ENCODE measurements around the gene RAB40C. TPM values are rescaled to one million over a fixed set of nuclear protein-coding genes. Genes with fewer than 3 reads are reported as not detected.

RAB40C gene
- polyA plus RNA-seq, 1 donor (not counting 4 experiments of a cell fraction or from before 2014, with no cell fraction given): 4.0 TPM

DNA sequence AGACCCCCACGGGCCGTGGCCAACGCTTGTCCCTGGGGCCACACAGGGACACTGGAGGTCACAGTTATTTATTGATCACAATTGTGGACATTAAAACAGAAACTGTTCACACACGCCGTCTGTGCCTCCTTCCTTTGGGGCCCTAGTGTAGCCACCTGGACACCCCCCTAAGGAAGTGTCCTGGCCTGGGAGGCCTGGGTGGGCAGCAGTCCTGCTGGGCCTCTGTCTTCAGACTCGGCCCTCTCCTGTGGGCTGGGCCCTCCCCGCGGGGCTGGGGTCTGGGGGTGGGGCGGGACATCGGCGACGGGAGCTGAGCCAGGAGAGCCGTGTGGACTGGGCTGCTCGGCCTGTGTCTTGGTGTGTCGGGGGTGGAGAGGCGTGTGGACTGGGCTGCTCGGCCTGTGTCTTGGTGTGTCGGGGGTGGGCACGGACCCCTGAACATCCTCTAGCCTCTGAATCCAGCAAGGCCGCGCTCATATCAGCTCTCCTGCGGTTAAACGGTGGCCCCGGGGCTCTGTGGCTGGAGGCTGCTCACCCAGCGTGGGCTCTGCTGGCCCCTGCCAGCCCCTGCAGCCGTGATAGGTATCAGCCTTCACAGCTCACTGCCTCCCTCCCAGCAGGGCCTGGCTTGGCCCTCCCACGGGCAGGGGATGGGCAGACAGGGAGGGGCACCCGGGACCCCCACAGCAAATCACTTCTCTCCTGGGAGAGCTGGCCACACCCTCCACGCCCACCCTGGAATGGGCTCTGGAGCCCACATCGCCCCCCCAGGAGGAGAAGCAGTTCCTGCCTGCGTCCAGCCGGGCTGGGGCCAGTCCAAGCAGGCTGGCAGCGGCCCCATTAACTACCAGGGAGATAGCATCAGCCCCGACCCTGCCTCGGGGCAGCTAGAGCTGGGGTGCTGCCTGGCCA lies 24.2 kb upstream of the RAB40C start:
- no peak overlapping the region for H2AFZ ChIP-seq (ENCODE audit: control insufficient read depth, low read length)
- no peaks in the 10 kb centered on the region for H3K9me3 ChIP-seq (ENCODE audit: control insufficient read depth, low read depth, low read length)
- peaks cover 5% of the 10 kb centered on the region for H3K79me2 ChIP-seq (ENCODE audit: control insufficient read depth, insufficient read depth, low read length)
- H3K4me1 ChIP-seq (ENCODE audit: control insufficient read depth, extremely low read depth, insufficient read depth, low read length): peaks cover 19% of the 10 kb centered on the region
- no peaks in the 10 kb centered on the region for H3K36me3 ChIP-seq (ENCODE audit: control insufficient read depth in 2 of 2, extremely low read depth in 1 of 2, insufficient read depth in 2 of 2, low read length in 2 of 2)
- no peak overlapping the region for H3K4me3 ChIP-seq (ENCODE audit: control insufficient read depth in 2 of 3, extremely low read depth in 1 of 3, insufficient read depth in 2 of 3, low read depth in 1 of 3, low read length in 3 of 3)
- no peak overlapping the region for H3K27ac ChIP-seq (ENCODE audit: control insufficient read depth, insufficient read depth, low read length)
- H3K27me3 ChIP-seq (ENCODE audit: control insufficient read depth, extremely low read depth, insufficient read depth, low read length): peaks cover 19% of the 10 kb centered on the region
- no peak for DNase-seq (ENCODE audit: low read depth, low spot score)
- H3K9me1 ChIP-seq (ENCODE audit: control insufficient read depth, extremely low read depth, insufficient read depth, low read length): no peaks in the 10 kb centered on the region
- H3K4me2 ChIP-seq (ENCODE audit: control insufficient read depth, extremely low read depth, insufficient read depth, low read depth, low read length): no peak overlapping the region
- dilution Hi-C loops (cut with MboI; ENCODE audit: extremely low pct_ligation_motif_present, low sequenced_read_pairs): no loop called here
- no peak overlapping the region for H3K9ac ChIP-seq (ENCODE audit: control insufficient read depth, extremely low read depth, insufficient read depth, low read length)
- no peak for FAIRE-seq
- TF ChIP-seq EZH2 (IDR thresholded peaks at IDR 0.05; ENCODE audit: low read length): no peak
- TF ChIP-seq CTCF (optimal IDR thresholded peaks at IDR 0.05 in 1 of 3, IDR thresholded peaks at IDR 0.05 in 1 of 3, conservative IDR thresholded peaks at IDR 0.05 in 1 of 3; ENCODE audit: extremely low read depth in 1 of 3, insufficient read depth in 2 of 3, low read length in 3 of 3): no peak
- H4K20me1 ChIP-seq (ENCODE audit: control insufficient read depth, extremely low read depth, insufficient read depth, low read length): no peaks in the 10 kb centered on the region

- peaks cover 22% of the 10 kb centered on the region for H3K4me1 ChIP-seq (ENCODE audit: control insufficient read depth, extremely low read depth, insufficient read depth, low read length)
Observed at GRCh38 chr16:566475-567372, 23.1 kb upstream of the RAB40C start, which contains the start of gene NHLRC4. NHLRC4 (plus strand) TSS chr16:567005; CDS start chr16:568048, 1,043 bp downstream.

More at GRCh38 chr16:566475-567372, 23.1 kb upstream of the RAB40C start, which contains the start of gene NHLRC4:
- H3K27ac ChIP-seq (ENCODE audit: control insufficient read depth, insufficient read depth, low read length): no peak within 1 kb of the TSS
- H3K9me1 ChIP-seq (ENCODE audit: control insufficient read depth, extremely low read depth, insufficient read depth, low read length): no peaks in the 10 kb centered on the region
- DNase-seq (ENCODE audit: low read depth, low spot score) (no peak), FAIRE-seq (no peak)
- peak within 1 kb of the TSS; percentile 27 for H3K4me2 ChIP-seq (ENCODE audit: control insufficient read depth, extremely low read depth, insufficient read depth, low read depth, low read length)
- H2AFZ ChIP-seq (ENCODE audit: control insufficient read depth, low read length): peak within 1 kb of the TSS; percentile 44
- H3K27me3 ChIP-seq (ENCODE audit: control insufficient read depth, extremely low read depth, insufficient read depth, low read length): peaks cover 9% of the 10 kb centered on the region
- peaks cover 10% of the 10 kb centered on the region for H3K79me2 ChIP-seq (ENCODE audit: control insufficient read depth, insufficient read depth, low read length)
- dilution Hi-C loops (cut with MboI; ENCODE audit: extremely low pct_ligation_motif_present, low sequenced_read_pairs): no loop called here
- H3K36me3 ChIP-seq (ENCODE audit: control insufficient read depth in 2 of 2, extremely low read depth in 1 of 2, insufficient read depth in 2 of 2, low read length in 2 of 2): peaks cover 0 to 2% of the 10 kb centered on the region in 2 experiments
- H4K20me1 ChIP-seq (ENCODE audit: control insufficient read depth, extremely low read depth, insufficient read depth, low read length): no peaks in the 10 kb centered on the region
- TF ChIP-seq CTCF (optimal IDR thresholded peaks at IDR 0.05 in 1 of 3, IDR thresholded peaks at IDR 0.05 in 1 of 3, conservative IDR thresholded peaks at IDR 0.05 in 1 of 3; ENCODE audit: extremely low read depth in 1 of 3, insufficient read depth in 2 of 3, low read length in 3 of 3): no peak
- TF ChIP-seq EZH2 (IDR thresholded peaks at IDR 0.05; ENCODE audit: low read length): no peak
- no peak within 1 kb of the TSS for H3K9ac ChIP-seq (ENCODE audit: control insufficient read depth, extremely low read depth, insufficient read depth, low read length)
- H3K9me3 ChIP-seq (ENCODE audit: control insufficient read depth, low read depth, low read length): no peaks in the 10 kb centered on the region
- no peak within 1 kb of the TSS for H3K4me3 ChIP-seq (ENCODE audit: control insufficient read depth in 2 of 3, extremely low read depth in 1 of 3, insufficient read depth in 2 of 3, low read depth in 1 of 3, low read length in 3 of 3)

All from keratinocyte (primary cell).